HG02970 (cell line): Measurements from ENCODE around the gene MTIF2.
A peak's percentile ranks its signal among the peaks of the same experiment; 100 is the strongest.
"Not testable (repeated sequence)": the region's sequence is repeated elsewhere in the genome, so short reads cannot be mapped to it uniquely, and the experiment has no call there.

Source experiments
- ATAC-seq: cut with Tn5 transposase; IDR thresholded peaks from one replicate; pipeline ENCODE4 v1.9.1; 2021; ENCODE audit warnings: mild to moderate bottlenecking, moderate library complexity, moderate number of reproducible peaks; ENCODE audit not compliant: unreplicated experiment, low FRiP score

MTIF2 gene

DNA sequence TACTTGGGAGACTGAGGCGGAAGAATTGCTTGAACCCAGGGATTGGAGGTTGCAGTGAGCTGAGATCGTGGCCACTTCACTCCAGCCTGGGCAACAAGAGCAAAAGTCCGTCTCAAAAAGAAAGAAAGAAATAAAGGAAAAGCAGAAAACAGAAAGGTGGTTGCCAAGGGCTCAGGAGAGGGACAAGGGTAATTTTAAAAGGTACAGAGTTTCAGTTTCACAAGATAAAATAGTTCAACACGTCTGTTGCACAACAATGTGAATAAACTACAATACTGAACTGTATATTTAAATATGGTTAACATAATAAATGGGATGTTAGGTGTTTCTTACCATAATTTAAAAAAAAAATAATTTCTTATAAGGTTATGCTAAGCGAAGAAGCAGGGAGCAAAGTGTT, 23.6 kb downstream of the MTIF2 start:
- no peak for ATAC-seq

DNA sequence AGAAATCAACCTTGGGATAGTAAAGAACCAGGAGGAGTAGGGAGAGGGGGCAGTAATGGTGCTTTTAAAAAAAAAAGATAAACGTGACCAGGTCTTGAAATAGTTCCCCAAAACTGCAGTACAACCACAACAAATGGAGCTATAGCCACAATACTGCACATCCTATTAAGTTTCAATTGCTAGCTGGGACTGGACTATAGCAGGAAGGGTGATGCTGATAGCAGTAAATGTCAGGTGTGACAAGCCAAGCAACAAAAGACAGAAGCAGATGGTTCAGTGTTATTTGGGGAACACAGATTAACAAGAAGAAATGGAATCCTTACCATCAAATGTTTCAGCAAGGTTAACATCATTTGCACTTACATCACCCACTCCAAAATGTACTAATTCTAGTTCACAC, 26.4 kb downstream of the MTIF2 start:
- no peak for ATAC-seq

DNA sequence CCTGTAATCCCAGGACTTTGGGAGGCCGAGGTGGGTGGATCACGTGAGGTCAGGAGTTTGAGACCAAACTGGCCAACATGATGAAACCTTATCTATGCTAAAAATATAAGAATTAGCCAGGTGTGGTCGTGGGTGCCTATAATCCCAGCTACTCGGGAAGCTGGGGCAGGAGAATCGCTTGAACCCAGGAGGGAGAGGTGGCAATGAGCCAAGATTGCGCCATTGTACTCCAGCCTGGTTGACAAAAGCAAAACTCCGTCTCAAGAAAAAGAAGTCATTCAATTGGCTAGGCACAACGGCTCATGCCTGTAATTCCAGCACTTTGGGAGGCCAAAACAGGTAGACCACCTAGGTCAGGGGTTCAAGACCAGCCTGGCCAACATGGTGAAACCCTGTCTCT, 27.4 kb downstream of the MTIF2 start:
- not testable (repeated sequence) for ATAC-seq

DNA sequence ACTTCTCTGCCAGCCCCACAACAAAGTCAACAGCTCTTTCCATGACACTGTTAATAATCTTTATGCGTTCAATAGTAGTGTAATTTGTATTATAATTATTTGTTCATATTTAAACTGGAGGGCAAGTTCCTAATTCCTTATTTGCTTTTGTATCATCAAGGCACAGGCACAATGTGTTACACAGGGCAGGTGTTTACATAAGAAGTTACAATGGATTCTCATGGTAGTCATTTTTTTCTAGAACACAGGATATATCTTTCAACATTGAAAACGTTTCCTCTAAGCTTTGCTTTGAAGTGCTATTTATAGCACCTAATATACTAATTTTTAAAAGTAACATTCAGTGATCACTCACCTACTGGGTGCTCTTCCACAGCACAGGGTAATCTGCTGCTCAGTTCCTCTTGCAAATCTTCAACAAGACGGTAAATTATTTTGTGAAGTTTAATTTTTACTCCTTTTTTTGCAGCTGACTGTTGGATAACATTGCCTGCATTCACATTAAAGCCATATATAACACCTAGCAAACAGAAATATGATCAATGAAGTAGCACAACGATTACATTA, 29.3 kb downstream of the MTIF2 start:
- no peak for ATAC-seq

DNA sequence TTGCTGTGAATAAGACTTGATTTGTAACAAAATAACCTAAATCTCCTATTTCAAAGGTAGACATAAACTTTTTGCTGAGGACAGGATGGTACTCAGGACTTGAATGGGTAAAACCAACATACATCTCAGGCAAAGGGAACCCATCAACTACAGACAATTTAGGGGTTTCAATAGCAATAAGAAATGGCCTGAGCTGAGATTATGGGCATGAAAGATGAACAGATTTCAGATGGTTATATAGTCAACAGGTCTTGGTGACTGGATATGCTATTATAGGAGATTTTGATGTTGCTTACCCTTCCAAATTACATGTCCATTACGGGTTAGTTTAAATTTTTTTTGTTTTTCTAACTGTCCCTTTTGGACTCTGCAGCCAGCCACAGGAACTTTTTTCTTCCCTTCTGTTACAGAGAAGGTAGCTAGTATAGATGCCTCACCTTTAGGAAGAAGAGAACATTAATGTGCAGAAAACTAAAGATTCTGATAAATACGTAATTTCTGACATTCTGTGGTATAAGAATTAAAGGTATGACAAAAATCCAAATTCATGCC, 32.0 kb downstream of the MTIF2 start:
- no peak for ATAC-seq

DNA sequence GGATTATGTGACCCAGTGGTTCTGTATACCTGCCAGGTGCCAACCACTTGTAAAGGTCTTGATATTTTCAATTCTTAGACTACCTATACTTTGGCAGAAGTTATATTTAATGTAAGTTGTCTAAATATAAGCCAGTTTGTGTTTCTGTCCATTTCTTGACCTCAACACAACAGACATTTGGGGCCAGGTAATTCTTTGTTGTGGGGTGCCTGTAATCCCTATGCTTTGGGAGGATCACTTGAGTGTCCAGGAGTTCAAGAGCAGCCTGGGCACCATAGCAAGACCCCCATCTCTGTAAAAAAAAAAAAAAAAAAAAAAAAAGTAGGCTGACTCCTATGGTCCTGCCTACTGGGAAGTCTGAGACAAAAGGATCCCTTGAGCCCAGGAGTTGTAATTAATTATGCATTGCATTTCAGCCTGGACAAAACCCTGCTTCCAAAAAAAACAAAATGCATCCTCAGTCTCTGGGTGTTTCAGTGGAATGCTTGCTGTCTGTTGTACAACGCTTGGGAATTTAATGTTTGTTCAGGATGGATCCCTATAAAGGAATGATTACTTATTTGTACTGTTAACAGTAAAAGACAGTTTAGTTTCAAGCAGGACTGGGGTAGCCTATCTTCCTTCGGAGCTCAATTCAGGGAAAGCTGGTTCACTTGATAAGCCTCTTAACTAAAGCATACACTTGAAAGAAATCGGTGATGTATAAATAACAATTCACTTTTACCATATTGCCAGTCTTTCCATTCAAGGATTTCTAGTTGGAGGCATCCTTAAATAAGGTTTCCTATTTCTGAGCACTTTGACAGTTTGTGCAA, 33.1 kb downstream of the MTIF2 start:
- no peak for ATAC-seq

DNA sequence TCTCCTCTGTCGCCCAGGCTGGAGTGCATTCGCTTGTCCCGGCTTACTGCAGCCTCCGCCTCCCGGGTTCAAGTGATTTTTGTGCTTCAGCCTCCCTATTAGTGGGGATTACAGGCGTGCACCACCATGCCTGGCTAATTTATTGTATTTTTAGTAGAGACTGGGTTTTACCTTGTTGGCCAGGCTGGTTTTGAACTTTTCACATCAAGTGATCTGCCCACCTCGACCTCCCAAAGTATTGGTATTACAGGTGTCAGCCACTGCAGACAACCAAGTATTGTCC, 35.4 kb downstream of the MTIF2 start:
- no peak for ATAC-seq

DNA sequence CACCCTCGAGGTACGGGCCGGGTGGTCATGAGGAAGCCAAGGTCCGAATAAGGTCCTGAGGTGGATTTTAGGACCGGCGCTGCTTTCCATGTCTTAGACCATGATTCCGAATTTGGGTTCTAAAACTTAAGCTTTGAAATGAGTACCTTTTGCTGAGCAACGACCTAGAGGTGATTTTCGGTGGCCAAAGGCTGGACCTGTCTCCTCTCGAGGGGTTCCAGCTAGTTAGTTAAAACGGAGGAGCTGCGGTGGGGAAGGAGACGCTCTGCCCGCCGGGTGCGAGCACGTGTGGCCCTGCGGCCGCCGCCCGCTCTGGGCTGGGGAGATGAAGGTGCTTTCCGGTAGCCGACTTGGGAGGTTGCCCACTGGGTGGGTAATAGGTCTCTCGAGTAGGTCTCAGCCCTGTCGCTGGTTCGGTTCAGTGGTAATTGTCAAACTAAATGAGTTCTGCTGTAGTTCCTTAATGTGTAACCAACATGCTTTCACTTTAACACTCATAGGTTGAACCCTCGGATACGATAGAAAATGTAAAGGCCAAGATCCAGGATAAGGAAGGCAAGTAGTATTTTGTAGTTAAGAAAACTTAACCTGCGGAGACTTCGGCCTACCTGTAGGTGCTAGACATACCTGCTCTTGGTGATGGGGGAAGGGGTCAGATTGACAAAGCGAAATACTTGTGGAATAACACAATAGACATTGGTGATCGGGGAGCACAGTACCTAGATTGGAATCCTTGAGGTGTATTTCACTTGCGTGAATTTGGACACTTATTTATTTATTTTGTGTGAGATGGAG, 36.0 kb downstream of the MTIF2 start:
- ATAC-seq, result peak; percentile 16

DNA sequence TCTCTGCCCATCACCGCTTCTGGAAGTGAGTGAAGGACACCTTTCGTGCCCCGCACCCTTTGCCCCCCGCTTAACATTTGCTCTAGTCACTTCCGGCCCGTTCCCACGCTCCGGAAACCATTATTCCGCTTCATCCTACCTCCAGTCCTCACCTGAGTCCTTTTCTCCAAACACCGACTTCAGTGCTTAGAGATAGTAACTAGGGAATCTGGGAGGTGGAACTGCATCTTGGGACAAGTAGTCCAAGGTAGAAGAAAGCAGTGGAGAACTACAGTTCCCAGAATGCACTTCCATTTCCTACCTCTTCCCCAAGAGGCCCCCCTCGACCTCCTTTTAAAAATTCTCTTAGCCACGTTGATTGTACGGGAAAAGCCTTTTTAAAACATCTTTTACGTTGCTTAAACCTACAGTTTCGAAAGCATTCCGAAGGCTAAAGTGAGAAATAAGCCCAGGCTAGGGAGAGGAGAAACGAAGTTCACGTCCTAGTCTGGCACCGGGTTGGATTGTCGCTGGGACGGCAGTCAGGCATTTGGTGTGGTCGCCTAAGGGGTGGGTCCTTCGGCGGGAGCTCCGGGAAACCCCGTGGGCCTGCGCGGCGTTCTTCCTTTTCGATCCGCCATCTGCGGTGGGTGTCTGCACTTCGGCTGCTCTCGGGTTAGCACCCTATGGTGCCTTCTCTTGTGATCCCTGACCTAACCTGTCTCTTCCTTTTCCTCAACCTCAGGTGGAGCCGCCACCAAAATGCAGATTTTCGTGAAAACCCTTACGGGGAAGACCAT, 36.8 kb downstream of the MTIF2 start, which contains the start of the genes CLHC1 and RPS27A:
CLHC1 (minus strand) TSS at position 210 of the 779 bp plus-strand sequence. CDS start 9,882 bp downstream, outside the sequence.
RPS27A (plus strand) TSS at position 605 of the 779 bp plus-strand sequence; CDS start at position 742, 137 bp downstream.
- ATAC-seq, result peak; percentile 87

DNA sequence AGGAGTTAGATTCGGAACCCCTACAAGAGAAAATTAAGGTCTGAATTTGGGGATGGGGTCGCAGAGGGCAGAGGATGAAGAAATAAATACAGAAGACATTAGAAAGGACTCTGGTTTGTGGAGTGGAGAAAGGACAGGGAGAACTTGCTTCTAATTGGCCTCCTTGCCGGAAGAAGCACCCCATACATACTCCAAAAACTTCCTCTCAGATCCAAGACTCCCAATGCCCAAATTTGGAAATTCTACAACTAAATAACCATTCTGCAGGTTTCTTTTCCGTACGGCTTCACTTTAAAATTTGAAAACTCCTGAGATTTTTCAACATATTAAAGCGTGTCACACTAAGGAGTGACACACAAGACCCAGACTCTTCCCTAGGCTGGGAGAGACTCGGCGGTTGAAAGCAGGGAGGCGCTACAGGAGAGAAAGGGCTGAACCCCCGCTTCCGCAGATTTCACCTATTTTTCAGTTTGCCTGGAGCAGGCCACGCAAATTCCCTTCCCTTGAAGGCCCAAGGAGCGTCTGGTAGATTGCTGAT, 37.4 kb downstream of the MTIF2 start:
- no peak for ATAC-seq

DNA sequence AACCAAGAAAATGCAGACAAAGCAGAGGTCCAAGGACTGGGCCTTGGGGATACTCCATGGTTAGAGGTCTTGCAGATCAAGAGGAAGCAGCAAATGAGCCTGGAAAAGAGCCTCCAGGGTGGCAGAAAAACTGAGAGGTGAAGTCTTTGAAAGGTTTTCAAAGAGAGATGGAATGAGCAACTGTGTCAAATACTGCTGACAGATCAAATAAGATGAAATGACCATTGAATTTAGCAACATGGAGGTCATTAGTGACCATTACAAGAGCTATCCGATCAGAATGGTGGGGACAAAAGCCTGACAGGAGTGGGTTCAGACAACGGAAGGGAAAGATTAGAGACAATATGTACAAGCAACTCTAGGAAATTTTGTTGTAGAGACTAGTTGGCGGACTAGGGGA, 38.5 kb downstream of the MTIF2 start:
- ATAC-seq, result no peak

DNA sequence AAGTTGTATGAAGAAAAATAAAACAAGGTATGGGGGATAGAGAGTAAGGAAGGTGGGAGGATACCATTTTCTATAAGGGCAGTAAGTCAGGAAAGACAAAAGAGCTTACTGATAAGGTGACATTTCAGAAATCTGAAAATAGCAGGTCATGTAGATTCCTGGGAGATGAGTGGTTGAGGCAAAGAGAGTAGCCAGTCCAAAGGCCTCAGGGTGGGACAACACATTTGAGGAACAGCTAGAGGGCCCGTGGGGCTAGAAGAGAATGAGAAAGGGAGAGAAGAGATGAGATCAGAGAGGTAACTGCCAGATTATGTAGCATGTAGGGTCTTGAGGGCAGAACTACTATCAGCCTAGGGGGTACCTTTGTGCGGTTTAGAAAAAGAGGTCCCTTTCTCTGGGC, 39.8 kb downstream of the MTIF2 start:
- ATAC-seq, result no peak

DNA sequence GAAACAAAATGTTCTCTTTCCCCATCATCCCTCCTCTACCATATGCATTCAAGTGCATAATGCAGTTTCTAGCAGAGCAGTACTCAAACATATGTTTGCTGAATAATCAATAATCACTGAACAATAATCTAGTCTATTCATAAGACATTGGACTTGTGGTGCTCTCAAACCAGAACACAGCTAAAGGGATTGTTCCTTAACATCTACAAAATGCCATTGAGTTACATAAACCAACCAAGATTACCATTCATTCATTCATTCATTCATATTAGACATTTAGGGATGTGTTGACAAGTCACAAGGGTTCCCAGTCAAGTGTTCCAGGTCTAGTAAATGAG, 40.8 kb downstream of the MTIF2 start:
- no peak for ATAC-seq

DNA sequence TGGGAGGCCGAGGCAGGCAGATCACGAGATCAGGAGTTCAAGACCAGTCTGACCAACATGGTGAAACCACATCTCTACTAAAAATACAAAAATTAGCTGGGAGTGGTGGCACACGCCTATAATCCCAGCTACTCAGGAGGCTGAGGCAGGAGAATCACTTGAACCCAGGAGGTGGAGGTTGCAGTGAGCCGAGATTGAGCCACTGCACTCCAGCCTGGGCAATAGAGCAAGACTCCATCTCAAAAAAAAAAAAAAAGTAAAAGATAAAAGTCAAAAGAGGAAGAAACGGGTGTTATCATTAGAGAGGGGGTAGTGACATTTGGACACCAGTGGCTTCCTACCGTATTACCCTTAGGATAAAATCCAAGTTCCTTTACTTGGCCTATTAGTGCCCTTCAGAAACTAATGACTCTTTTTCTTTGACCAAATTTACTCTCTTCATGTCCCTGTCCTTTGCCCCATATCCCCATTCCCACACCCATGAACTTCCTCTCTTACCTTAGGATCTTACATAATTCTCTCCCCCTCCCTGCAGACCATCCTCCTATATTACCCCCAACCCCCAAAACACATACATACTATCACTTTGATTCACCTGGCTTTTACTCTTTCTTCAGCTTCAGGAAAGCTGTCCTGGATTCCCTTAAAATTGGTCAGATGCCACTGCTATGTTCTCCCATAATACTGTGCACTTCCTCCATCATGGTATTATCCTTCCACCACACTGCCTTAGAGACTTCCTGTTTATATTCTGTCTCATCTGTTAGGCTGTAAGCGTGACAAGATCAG, 41.4 kb downstream of the MTIF2 start:
- not testable (repeated sequence) for ATAC-seq

DNA sequence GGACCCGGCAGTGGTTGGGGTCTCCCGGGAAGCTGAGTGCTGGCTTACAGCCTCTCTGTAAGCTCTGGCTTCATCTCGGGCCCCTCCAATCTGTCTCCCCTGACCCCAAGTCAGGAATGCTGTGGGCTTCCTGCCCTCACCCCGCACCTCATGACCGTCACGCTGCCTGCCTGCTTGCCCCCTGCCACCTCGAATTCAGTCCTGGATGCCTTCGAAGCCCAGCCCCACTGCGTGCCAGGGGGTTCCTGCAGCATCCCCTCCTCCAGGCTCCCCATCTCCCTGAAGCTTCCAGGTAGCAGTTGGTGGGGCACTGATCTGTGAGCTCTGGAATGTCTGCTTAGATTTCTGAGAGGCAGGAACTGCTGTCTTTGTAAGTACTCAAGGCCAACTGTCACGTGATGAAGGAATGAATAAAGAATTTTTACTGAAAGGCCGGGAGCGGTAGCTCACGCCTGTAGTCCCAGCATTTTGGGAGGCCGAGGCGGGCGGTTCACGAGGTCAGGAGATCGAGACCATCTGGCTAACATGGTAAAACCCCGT, 43.5 kb downstream of the MTIF2 start:
- ATAC-seq, result no peak

DNA sequence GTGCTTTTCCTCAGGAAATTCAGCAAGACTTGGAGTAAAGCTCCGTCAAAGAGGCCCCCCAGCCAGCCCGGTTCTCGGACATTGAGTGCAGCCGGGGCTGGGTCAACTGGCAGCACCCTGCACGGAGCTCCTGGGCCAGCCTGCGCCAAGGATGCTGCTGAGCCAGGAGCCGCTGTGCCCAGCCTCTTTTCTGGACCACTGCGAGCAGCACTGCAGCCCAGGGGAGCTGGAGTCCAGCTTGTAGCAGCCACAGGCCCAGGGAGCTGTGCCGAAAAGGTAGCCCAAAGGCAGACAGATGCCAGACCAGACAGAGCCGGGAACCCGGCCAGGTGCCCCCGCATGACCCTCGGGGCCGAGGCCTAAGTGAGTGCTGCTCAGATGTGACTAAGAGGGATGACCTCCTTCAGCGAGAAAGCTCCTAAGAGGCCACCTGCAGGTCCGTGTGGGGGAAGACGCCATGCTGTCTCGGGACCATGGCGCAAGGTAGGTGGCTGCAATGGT, 44.2 kb downstream of the MTIF2 start:
- no peak for ATAC-seq

DNA sequence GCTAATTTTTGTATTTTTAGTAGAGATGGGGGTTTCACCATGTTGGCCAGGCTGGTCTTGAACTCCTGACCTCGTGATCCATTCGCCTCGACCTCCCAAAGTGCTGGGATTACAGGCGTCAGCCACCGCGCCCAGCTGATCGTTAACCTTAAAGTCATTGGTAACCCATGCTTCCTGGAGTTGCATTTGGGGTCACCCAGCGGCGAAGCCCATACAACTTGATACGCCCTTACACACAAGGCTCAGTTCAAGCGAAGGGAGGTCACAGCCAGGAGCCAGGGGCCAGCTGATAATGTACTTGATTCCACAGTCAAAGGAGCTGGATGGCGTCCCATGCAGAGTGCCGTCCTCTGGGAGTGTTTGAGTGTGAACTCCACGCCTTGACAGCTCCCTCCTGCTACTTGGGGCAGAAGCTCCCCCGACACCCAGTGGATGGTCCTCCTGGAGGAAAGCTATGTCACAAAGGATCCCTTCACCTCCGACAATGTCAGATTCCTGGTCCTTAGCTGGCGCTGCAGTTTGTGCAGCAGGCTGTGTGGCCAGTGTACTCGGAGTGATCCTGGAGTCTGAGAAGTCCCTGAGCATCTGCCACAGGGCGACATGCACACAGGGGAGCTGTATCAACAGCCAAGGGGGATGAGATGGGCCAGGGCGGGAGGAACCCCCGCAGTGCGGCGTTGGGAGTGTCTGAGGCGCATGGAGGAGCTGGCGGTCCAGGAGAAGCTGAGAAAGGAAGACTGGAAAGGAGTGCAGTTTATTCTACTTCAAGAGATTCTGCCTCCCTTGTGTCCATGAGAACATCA, 44.9 kb downstream of the MTIF2 start:
- no peak for ATAC-seq

DNA sequence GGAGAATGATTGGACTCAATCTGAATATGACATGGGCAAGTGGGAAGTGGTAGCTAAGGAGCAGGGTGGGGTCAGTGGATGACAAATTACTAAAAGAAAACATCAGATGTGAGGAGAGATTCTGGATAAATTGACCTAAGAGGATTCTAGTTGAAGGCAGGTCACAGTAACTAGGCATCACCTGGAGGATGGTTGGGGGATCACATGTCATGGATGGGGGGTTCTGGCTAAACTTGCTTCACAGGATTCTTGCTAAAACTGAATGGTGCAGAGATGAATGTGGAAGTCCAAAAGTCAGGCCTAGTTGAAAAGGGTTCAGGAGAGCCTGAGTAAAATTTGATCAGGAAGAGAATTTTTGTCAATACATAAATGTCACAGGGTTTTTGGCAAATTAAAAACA, 55.2 kb downstream of the MTIF2 start:
- no peak for ATAC-seq
